Measurements from ENCODE around the gene FBXO21.

GRCh38 chr12:117189725-117190209 lies 503 bp downstream of the FBXO21 start:
- TF ChIP-seq CTCF (conservative IDR thresholded peaks at IDR 0.05; ENCODE audit: low read depth in 2 of 2) (no peak), EZH2 (IDR thresholded peaks at IDR 0.05; ENCODE audit: low read depth, unreplicated experiment) (no peak), POLR2AphosphoS5 (IDR thresholded peaks at IDR 0.05; ENCODE audit: low read depth) (no peak), REST (IDR thresholded peaks at IDR 0.05; ENCODE audit: unreplicated experiment) (no peak), NANOG (IDR thresholded peaks at IDR 0.05; ENCODE audit: borderline replicate concordance) (no peak), CREB1 (CRISPR knock-in tag; IDR thresholded peaks at IDR 0.05; ENCODE audit: low read depth) (0 out of 2 replicates have a peak, but pooled peaks have one; percentile 42), ZNF114 (CRISPR knock-in tag; IDR thresholded peaks at IDR 0.05) (no peak), JUNB (IDR thresholded peaks at IDR 0.05; ENCODE audit: unreplicated experiment) (no peak)
